NOMO-1 treated with dmso at 0.1 percent for 144 hours (cell line): ENCODE results near the gene B4GALT1.

Source experiments
- DNase-seq: peaks from one replicate; lab custom pipeline; 2025; ENCODE audit not compliant: unreplicated experiment; lab: John Stamatoyannopoulos, UW

Gene B4GALT1, protein sequence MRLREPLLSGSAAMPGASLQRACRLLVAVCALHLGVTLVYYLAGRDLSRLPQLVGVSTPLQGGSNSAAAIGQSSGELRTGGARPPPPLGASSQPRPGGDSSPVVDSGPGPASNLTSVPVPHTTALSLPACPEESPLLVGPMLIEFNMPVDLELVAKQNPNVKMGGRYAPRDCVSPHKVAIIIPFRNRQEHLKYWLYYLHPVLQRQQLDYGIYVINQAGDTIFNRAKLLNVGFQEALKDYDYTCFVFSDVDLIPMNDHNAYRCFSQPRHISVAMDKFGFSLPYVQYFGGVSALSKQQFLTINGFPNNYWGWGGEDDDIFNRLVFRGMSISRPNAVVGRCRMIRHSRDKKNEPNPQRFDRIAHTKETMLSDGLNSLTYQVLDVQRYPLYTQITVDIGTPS

DNA sequence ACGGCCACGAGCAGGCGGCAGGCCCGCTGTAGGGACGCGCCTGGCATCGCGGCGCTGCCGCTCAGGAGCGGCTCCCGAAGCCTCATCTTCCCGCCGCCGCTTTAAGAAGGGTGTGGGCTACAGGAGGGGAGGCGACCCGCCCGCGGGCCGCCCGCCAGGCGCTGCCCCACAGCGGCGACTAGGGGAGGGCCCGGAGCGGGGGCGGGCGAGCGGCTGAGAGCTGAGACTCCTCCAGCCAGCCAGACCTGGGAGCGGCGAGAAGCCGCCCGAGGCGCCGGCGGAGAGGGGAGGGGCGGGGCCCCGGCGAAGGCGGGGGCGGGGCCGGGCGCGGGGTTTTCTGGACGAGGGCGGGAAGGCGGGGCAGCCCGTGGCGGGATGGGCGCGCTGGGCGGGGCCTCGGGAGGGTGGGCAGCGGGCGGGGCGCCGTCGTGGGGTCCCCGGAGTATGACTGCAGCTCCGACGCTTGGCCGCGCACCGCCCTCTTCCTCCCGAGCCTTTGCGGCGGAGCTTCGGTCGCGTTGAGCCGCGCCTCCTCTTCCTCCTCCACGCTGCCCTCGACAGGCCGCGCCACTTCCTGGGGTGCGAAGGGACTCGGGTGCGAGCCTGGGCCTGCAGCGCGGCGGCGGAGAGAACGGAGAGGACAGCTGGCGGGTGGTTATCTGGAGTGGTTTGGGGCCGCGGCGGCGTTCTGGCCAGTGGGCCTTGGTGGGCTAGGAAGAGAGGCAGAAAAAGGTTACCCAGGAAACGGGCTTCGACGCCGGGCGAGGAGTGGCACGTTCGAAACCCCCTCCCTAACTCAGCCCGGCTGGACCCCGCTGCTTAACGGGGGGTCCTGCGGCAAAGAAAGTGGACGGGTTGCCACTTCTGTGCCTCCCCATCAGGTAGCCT, at the start of gene B4GALT1:
Gene B4GALT1 (minus strand): TSS at position 253 of the 888 bp plus-strand sequence. CDS start 167 bp downstream, at position 86.
- DNase-seq = peak; percentile 99

DNA sequence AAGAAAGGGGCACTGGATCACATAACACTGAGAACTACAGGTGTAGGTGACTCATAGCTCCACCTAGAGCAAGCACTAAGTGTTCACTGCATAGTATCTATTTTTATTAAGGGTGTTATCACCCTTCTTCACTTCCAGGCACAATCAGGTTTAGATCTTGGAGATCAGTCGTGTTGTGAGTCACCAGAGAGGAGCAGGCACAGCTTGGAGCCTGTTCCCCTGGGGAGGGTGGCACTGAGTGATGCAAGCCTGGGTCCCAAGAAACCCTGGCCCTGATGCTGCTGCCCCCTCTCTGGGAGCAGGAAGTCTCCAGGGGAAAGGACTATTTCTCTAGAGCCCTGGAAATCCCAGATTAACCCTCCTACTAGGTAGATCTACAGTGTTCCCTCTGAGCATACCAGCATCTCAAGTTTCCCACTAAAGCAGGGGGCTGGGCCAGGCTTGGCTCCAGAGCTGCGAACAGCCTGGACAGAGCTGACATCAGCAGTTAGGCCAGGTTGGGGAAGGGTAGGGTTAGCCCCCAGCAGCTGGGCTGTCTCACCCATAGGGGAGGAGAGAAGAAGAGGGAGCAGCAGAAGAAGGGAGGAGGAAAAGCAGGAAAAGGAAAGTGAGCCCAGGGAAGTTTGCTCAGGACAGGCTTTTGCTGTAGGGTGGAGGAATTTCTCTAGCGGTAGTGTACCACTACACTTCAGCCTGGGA, 44.7 kb upstream of the B4GALT1 start:
- no peak for DNase-seq

DNA sequence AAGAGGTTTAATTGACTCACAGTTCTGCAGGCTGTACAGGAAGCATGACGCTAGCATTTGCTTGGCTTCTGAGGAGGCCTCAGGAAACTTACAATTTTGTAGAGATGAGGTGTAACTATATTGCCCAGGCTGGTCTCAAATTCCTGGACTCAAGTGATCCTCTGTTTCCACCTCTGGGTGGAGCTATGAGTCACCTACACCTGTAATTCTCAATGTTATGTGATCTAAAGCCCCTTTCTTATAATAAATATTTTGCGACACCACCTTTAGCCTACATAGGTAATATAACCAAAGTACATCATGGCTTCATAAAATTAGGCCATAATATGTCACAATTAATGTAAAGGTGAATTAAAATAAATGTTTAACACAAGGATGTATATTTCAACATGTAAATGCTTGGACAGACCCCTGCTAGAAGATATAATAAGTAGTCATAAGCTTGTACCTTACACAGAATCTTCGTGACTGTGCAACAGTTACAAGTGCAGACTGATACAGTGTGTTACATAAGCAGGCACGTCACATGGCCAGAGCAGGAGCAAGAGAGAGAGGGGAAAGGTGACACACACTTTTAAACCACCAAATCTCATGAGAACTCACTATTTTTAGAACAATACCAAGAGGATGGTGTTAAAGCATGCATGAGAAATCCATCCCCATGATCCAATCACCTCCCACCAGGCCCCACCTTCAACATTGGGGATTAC, 43.0 kb upstream of the B4GALT1 start:
- no peak for DNase-seq

DNA sequence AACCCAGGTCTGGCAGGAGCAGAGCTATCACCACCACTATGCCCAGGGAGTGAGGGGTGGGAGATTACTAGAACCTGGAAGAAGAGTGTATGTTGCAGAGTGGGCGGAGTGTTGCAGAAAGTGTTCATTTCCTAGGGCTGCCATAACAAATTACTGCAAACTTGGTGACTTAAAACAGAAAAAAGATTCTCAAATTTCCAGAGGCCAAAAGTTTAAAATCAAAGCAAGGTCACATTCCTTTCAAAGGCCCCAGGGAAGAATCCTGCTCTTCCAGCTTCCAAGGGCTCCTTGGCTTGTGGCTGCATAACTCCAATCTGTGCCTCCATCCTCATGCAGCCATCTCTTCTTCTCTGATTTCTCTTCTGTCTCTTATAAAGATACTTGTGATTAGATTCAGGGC, 42.3 kb upstream of the B4GALT1 start:
- no peak for DNase-seq

DNA sequence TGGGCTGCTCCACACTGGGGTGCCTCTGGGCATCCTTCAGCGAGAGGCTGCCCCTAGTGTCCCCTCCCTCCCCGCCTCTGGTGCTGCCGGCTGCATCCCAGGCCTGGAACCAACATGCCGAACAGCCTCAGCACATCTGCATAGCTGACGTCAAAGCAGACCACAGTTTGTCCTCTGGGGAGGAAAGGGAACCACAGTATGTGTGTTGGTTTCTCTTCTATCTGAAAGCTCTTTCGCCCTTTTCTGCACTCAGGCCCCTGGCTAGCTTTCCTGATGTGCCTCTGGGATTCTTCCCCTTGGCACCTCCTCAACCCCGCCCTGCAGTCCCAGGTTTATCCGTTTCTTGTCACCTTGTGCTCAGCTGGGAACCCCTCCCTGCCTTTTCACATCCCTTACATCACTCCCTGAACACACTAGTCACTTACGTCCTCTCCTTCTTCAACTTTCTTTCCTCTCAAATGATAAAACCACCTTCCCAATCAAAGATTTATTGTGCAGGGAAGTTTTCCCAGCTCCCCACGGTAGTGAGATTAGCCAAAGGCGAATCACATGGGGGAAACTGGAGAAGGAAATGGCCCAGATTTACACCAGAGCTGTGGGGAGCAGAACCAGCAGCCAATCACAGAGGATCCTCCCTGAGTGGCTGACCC, 35.5 kb upstream of the B4GALT1 start:
- no peak for DNase-seq

DNA sequence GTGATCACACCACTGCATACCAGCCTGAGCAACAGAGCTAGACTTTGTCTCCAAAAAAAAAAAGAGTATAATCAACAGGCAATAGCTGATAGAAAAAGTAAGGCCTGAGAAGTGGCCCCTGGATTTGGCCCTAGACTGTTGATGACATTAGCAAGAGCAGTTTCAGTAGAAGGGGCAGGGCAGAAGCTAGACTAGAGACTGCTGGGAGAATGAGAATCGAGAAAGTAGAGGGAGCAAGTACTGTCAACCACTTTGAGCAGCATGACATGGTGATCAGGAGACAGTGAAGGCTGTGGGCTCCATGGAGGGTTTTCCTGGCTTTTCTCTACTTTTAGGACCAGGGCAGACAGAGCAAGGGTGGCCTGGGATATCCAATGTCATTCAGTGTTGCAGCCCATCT, 34.9 kb upstream of the B4GALT1 start:
- DNase-seq = no peak

DNA sequence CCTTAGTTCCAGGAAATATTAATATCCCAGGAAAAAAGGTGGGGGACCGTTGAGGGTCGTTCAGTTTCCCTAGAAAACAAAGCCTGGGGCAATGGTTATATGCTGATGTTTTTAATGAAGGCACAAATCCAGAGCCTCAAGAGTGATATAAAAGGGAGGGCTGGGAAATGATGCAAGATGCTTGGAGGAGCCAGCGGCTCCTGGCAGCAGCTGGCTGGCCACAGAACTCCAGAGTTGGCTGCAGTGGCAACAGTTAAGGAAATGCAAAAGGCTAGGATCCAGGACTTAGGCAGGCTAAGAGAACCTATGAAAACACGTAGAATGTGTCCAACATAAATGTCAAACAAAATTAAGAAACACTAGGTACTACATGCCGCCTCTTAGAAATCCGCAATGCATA, 31.0 kb upstream of the B4GALT1 start:
- DNase-seq = no peak

DNA sequence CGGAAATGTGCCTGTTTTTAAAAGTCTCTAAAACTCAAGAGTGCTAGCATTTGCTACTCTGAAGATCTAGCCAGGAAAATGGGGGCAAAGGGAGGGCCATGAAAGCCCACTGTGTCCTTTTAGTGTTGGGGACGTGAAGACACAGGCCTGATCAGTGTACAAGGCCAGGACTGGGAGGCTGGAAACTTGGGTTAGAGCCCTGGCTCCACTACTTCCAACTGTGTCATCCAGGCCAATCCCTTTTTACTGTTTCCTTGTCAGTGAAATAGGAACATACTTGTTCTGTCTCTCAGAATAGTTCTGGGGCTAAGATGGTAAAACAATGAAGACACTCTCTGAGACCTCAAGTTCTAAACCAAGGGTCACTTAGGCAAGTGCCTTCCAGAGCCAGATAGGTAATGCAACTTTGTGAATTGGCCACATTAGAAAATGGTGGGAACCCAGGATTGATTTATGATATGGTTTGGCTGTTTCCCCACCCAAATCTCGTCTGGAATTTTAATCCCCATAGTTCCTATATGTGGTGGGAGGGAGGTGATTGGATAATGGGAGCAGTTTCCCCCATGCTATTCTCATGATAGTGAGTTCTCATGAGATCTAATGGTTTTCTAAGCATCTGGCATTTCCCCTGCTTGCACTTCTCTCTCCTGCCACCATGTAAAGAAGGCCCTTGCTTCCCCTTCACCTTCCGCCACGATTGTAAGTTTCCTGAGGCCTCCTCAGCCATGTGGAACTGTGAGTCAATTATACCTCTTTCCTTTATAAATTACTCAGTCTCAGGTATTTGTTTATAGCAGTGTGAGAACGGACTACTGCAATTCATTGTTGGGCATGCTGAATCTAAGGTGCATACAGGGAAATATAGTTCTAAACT, 30.4 kb upstream of the B4GALT1 start:
- no peak for DNase-seq

DNA sequence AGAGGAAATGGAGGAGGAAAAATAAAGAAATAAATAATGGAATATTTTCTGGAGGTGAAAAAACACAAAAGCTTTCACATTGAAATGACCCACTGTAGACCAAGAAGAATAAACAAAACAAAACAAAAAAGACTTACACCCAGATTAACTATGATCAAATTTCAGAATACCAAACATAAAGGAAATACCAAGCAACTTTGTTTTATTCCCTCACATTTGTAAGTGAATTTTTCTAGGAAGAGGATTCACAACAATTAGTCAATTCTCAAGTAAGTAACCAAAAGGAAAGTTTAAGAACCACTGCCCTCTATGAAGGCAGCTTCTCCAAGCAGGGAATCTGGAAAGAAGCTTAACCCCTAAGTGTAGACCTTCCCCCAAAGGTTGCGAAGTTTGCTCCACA, 29.6 kb upstream of the B4GALT1 start:
- no peak for DNase-seq

DNA sequence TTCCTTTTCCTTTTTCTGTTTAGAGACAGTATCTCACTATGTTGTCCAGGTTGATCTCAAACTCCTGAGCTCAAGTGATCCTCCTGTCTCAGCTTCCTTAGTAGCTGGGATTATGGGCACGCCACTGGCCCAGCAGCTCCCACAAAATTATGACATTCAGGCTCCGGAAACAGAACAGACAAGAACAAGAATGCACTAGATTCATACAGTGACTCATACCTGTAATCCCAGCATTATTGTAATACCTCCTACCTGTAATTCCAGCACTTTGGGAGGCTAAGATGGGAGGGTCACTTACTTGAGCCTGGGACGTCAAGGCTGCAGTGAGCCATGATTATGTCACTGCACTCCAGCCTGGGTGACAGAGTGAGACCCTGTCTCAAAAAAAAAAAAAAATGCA, 26.7 kb upstream of the B4GALT1 start:
- no peak for DNase-seq

DNA sequence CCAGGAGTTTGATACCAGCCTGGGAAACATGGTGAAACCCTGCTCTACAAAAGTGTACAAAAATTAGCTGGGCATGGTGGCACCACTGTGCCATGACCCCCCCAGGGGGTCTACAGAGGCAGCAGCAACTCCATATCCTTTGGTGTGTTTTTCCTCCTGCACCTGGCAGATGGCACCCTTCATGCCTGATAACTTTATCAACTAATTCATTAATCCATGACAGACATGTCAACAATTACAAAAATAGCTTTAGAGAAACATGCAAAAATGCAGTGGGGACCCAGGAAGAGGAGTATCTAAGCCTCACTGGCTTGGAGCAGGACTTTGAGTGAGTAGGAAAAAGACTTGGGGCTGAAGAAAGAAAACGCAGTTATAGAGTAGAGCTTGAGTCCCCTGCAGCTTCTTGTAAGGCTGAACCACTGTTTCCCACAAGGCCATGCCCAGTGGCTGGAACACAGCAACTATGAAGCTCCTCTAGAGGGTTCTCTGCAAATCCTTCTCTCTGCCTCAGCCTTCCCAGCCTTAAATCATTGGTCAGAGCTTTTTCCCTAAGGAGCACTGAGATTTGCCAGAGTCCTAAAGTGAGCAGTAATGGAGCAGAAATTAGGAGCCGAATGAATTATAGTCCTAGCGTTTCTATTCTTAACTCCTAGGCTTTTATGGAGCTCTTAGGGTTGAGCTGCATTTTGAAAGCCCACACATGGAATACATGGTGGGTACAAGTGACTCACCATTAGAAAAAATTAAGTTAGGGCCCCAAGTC, 25.5 kb upstream of the B4GALT1 start:
- no peak for DNase-seq

DNA sequence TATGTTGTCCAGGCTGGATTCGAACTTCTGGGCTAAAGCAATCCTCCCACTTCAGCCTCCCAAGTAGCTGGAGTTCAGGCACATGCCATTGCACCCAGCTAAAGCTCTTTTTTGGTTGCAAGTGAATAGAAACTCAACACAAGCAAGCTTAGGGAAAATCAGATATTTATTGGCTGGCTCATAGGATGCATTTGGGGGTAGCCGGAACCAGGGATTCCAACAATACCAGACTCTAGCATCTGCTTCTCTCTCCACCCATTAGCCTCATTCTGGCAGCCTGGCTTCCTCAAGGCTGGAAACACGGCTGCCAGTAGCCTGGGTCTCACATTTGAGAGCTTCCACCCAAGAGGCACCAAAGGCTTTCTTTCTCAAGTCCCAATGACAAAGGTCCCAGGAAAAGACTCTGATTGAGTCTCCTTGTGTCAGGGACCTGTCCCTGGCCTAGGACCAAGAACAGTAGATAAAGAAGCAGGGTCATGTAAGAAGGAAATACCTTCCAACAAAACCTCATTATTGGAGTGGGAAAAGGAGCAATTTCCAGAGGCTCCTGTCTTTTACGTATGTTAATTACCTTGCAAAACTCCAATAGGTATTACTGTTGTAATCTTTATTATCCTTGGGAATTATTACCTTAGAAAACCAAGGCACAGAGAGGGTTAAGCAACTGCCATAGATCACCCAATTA, 23.0 kb upstream of the B4GALT1 start:
- no peak for DNase-seq

DNA sequence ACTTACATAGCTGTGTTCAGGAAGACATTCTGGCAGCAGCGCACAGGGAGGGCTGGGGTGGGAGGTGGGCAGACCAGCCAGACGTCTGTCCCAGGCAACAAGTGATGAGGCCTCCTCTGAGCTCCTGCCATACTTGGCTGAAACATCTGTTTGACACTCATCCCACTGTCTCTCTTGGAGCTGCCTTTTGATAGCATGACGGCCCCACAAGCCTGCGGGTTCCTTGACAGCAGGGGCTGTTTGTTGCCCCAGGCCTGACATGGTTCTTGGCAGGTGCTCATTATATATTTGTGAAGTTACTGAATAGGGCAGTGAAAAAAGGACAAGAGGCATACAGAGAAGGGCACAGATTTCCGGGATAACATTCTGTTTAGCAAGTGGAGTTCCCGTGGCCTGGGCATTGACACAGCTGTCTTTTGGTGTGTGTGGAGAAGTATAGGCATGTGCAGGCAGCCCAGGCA, 22.2 kb upstream of the B4GALT1 start:
- no peak for DNase-seq

DNA sequence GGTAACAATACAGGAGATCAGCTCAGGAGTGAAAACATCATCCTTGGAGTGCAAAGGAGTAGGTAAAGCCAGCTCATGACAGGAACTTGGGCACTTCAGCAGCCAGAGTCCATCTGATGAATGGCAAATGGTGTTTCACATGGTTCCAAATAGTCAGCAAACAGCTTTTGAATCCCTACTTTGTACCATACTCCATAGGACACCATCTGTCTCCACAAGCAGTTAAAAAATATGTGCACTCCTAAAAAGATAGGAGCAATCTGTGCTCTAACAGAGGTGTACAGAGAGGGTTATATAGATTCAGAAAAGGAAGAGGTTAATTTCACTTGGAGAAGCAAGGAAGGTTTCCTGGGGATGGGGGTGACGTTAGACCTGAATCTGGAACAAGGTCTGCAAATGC, 21.6 kb upstream of the B4GALT1 start:
- no peak for DNase-seq

DNA sequence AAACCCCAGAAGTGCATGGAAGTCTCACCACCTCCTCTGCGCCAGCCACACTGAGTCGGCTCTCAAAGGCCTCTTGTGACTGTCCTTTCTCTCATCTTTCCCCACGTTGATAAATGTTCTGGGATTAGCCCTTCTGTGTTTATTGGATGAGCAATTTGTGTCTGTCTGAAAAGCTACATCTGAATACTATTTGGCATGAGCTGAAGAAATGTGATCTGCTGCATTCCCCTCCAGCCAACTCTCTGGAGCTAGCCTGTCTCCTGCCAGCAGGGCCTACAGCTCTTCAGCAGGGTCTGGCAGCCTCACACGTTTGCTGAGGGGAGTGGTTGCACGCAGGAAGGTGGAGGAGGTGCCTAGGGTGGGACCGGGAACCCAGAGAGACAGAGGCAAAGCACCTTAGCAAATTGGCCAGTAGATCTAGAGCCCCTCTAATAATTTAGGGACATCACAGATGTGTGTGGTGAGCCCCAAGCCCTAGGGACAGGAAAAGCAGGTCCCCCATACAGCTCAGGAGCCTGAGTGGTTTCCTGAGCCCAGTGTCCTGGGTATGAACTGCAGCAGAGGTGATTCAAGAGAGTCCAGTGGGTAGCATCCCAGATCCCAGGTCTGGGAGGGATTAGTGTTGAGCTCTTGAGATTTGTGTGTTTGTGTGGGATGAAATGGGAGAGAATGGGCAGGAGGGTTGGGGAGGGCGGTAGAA, 20.5 kb upstream of the B4GALT1 start:
- no peak for DNase-seq

DNA sequence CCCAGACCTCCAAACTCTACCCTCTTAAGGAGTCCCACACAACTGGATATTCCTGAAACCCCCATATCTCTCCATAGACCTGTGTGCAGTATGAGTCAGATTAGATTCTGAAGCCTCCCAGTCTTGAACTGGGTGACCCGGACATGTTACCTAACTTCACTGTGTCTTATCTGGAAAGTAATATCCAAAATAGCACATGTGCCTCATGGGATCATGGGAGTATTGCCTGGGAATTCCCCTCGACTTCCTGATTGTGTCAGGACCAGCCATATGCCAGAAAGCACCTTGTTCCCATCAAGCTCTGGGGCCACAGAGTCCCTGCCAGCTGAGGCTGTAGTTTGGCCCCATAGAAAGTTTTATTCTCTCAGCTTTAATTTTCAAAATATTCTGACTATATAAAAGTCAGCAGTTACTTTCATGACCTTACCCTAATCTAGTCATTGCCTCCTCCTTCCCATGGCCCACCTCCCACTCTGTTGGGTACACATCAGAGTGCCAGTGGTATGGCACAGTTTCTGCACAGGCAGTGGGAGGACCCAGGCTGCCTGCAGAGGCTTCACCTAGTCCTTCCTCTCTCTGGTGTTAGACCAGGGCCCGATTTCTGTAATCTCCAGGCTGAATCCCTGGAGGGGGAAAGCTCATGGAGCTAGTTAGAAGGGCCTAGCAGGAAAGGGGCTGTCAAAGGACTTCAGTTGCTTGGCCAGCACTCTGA, 19.5 kb upstream of the B4GALT1 start:
- no peak for DNase-seq

DNA sequence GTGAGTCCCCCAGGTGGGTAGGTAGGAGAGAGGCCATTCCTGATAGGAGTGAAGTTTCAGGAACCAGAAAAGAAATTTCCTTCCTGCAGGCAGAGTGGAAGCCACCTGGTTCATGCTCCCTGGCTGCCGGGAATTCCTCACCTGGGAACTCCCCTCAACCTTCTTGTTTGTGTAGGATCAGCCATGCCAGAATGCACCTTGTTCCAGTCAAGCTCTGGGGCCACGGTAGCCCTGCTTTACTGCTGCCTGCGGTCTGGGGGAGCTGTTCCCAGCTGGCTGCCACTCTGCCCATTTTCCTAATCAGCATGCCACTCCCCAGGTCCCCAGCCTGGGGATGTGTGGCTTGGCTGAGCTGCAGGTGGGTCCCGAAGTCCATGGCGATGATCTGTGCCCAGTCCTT, 18.7 kb upstream of the B4GALT1 start:
- no peak for DNase-seq
